ENCODE measurements around the gene BORCS6. TPM values are rescaled to one million over a fixed set of nuclear protein-coding genes. Genes with fewer than 3 reads are reported as not detected.

The BORCS6 gene
- total RNA-seq (ENCODE audit: low replicate concordance): 0.71 and 4.1 TPM in 2 replicates

- Mint-ChIP-seq H3K9me3 (no peaks in the 10 kb centered on the region), H3K36me3 (no peaks in the 10 kb centered on the region), H3K4me3 (no peak within 1 kb of the TSS), H3K27me3 (ENCODE audit: insufficient read depth, low read depth) (peaks cover 3% of the 10 kb centered on the region), H3K27ac (no peak within 1 kb of the TSS), H3K4me1 (peaks cover 15% of the 10 kb centered on the region)
- Histone ChIP-seq H3K9me3 (ENCODE audit: low read depth) (no peaks in the 10 kb centered on the region), H3K9ac (no peak within 1 kb of the TSS), H3K27ac (no peak within 1 kb of the TSS), H2AFZ (replicated peaks) (peak within 1 kb of the TSS; percentile 74), H3K27me3 (peaks cover 21% of the 10 kb centered on the region), H3K36me3 (no peaks in the 10 kb centered on the region), H3K4me1 (peaks cover 10% of the 10 kb centered on the region), H3K4me2 (peak within 1 kb of the TSS; percentile 79), H3K79me2 (ENCODE audit: low read depth) (no peaks in the 10 kb centered on the region), H4K20me1 (ENCODE audit: low read depth) (peaks cover 15% of the 10 kb centered on the region), H3K4me3 (peak within 1 kb of the TSS; percentile 75), H3F3A (ENCODE audit: low read depth) (peaks cover 47% of the 10 kb centered on the region)
- DNase-seq (ENCODE audit: low spot score): peak; percentile 98
- no peak for TF ChIP-seq EZH2phosphoT487 (IDR thresholded peaks at IDR 0.05)
- no peak for TF ChIP-seq CTCF (IDR thresholded peaks at IDR 0.05)
- TF ChIP-seq EZH2 (IDR thresholded peaks at IDR 0.05): no peak
Measured at GRCh38 chr17:8189711-8190477, at the start of gene BORCS6. Gene BORCS6, minus strand, starts transcription at chr17:8190180. Its CDS starts 40 bp downstream, at chr17:8190140.

GRCh38 chr17:8237886-8238285, 47.9 kb upstream of the BORCS6 start:
- Histone ChIP-seq H3K9ac (no peak overlapping the region), H3K36me3 (no peaks in the 10 kb centered on the region), H3K27ac (no peak overlapping the region), H3F3A (ENCODE audit: low read depth) (no peaks in the 10 kb centered on the region), H3K4me1 (no peaks in the 10 kb centered on the region), H2AFZ (replicated peaks) (no peak overlapping the region), H3K4me3 (no peak overlapping the region), H3K79me2 (ENCODE audit: low read depth) (peaks cover 3% of the 10 kb centered on the region), H4K20me1 (ENCODE audit: low read depth) (no peaks in the 10 kb centered on the region), H3K9me3 (ENCODE audit: low read depth) (no peaks in the 10 kb centered on the region), H3K27me3 (no peaks in the 10 kb centered on the region), H3K4me2 (no peak overlapping the region)
- no peaks in the 10 kb centered on the region for H3K9me3 Mint-ChIP-seq
- H3K4me1 Mint-ChIP-seq: no peaks in the 10 kb centered on the region
- no peak overlapping the region for H3K27ac Mint-ChIP-seq
- TF ChIP-seq CTCF (IDR thresholded peaks at IDR 0.05): no peak
- TF ChIP-seq EZH2 (IDR thresholded peaks at IDR 0.05): no peak
- no peak for TF ChIP-seq EZH2phosphoT487 (IDR thresholded peaks at IDR 0.05)
- DNase-seq (ENCODE audit: low spot score): no peak
- no peaks in the 10 kb centered on the region for H3K27me3 Mint-ChIP-seq (ENCODE audit: insufficient read depth, low read depth)
- H3K4me3 Mint-ChIP-seq: no peak overlapping the region
- peaks cover 19% of the 10 kb centered on the region for H3K36me3 Mint-ChIP-seq

GRCh38 chr17:8237175-8237574, 47.2 kb upstream of the BORCS6 start:
- no peak overlapping the region for H3K9ac ChIP-seq
- no peak overlapping the region for H3K4me2 ChIP-seq
- H3K9me3 ChIP-seq (ENCODE audit: low read depth): no peaks in the 10 kb centered on the region
- Mint-ChIP-seq H3K36me3 (peaks cover 22% of the 10 kb centered on the region), H3K27me3 (ENCODE audit: insufficient read depth, low read depth) (no peaks in the 10 kb centered on the region), H3K4me1 (no peaks in the 10 kb centered on the region), H3K27ac (no peak overlapping the region), H3K9me3 (no peaks in the 10 kb centered on the region), H3K4me3 (no peak overlapping the region)
- no peaks in the 10 kb centered on the region for H3K27me3 ChIP-seq
- H3F3A ChIP-seq (ENCODE audit: low read depth): no peaks in the 10 kb centered on the region
- H3K4me3 ChIP-seq: no peak overlapping the region
- no peak for DNase-seq (ENCODE audit: low spot score)
- no peak overlapping the region for H2AFZ ChIP-seq (replicated peaks)
- TF ChIP-seq EZH2 (IDR thresholded peaks at IDR 0.05) (no peak), CTCF (IDR thresholded peaks at IDR 0.05) (no peak), EZH2phosphoT487 (IDR thresholded peaks at IDR 0.05) (no peak)
- no peaks in the 10 kb centered on the region for H3K36me3 ChIP-seq
- H3K4me1 ChIP-seq: no peaks in the 10 kb centered on the region
- no peak overlapping the region for H3K27ac ChIP-seq
- H3K79me2 ChIP-seq (ENCODE audit: low read depth): no peaks in the 10 kb centered on the region
- no peaks in the 10 kb centered on the region for H4K20me1 ChIP-seq (ENCODE audit: low read depth)

Data from neural progenitor cell (in vitro differentiated cells).